Measurements from ENCODE around the gene TACO1. TPM values are rescaled to one million over a fixed set of nuclear protein-coding genes. Genes with fewer than 3 reads are reported as not detected.

Gene TACO1
- total and polyA plus RNA-seq, 5 experiments from 2014 or later = 11.3 to 18.3 (median 16.6) TPM

DNA sequence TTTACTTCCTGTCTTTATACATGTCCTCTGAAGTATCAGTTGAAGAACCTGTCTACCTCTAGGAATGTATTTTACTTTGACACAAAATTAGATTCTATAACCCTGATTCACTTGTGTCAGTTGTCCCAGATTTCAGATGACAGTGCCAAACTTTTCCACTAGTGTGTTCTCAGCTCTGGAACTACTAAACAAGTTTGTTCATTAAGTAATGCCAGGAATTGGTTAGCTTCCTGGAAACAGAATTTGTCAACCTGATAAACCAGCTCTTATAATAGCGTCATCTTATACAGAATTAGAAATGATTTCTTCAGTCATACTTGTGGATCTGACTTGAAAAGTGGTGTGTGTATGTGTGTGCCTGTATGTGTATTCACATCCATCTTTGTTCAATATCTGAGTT lies 28.9 kb downstream of the TACO1 start:
- POLR2A ChIA-PET = no interaction called here
- H3K27ac Mint-ChIP-seq = no peak overlapping the region
- H3K27me3 Mint-ChIP-seq = no peaks in the 10 kb centered on the region
- no peak for DNase-seq
- no peak overlapping the region for H3K4me3 Mint-ChIP-seq
- H3K4me1 Mint-ChIP-seq = peaks cover 33 to 76% (median 65%) of the 10 kb centered on the region in 4 donors
- H3K36me3 Mint-ChIP-seq = peaks cover 3 to 45% (median 3%) of the 10 kb centered on the region in 3 donors
- H3K9me3 Mint-ChIP-seq = no peaks in the 10 kb centered on the region
- ATAC-seq = no peak

DNA sequence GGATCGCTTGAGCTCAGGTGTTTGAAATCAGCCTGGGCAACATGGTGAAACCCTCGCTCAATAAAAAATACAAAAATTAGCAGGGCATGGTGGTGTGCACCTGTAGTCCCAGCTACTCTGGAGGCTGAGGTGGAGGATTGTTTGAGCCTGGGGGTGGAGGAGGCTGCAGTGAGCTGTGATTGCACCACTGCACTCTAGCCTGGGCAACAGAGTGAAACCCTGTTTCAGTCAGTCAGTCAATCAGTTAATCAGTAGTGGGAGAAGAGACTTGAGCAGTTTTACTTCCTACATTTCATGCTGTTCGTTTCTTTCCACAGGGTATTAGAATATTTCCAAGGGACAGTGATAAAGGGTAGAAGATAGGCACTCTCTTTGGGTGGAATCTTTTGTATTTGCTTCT lies 30.4 kb downstream of the TACO1 start:
- peaks cover 31 to 63% (median 51%) of the 10 kb centered on the region in 4 donors for H3K4me1 Mint-ChIP-seq
- H3K36me3 Mint-ChIP-seq = peaks cover 3 to 59% (median 3%) of the 10 kb centered on the region in 3 donors
- no peak overlapping the region for H3K4me3 Mint-ChIP-seq
- peak overlapping the region in 4 of 10 donors; percentile 3 to 47 (median 20) for H3K27ac Mint-ChIP-seq
- no peaks in the 10 kb centered on the region for H3K27me3 Mint-ChIP-seq
- POLR2A ChIA-PET = interaction anchor here (0.8 kb wide), 1 partner anchor 9 kb away, joined by 3 read pairs; the partner anchor contains the start of gene MAP3K3
- no peak for ATAC-seq
- DNase-seq = no peak
- no peaks in the 10 kb centered on the region for H3K9me3 Mint-ChIP-seq

DNA sequence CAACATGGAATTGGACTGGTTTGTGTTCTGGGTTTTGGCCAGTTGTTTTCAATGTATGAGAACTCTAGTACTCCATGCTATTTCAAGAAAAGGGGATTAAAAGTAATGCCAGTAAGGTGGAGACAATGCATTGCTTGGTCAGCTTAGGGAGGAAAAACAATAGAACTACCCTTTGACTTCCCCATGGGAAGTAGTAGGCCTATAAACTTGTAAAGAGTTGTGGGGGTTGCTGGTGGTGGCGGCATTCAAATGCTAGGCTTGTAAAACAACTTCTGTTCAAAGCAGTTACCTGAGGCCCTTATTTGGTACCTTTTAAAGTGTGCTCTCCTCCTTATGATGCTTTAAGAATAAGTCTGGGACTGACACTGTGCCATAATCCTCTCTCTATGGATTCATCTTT lies 30.9 kb downstream of the TACO1 start:
- Mint-ChIP-seq H3K27me3 (no peaks in the 10 kb centered on the region), H3K36me3 (peaks cover 3 to 65% (median 7%) of the 10 kb centered on the region in 3 donors), H3K9me3 (no peaks in the 10 kb centered on the region), H3K27ac (peak overlapping the region in 1 of 10 donors; percentile 3), H3K4me1 (peaks cover 32 to 58% (median 49%) of the 10 kb centered on the region in 4 donors), H3K4me3 (no peak overlapping the region)
- DNase-seq = no peak
- POLR2A ChIA-PET = interaction anchor here (0.8 kb wide), 1 partner anchor 10 kb away, joined by 3 read pairs; the partner anchor contains the start of gene MAP3K3
- no peak for ATAC-seq

DNA sequence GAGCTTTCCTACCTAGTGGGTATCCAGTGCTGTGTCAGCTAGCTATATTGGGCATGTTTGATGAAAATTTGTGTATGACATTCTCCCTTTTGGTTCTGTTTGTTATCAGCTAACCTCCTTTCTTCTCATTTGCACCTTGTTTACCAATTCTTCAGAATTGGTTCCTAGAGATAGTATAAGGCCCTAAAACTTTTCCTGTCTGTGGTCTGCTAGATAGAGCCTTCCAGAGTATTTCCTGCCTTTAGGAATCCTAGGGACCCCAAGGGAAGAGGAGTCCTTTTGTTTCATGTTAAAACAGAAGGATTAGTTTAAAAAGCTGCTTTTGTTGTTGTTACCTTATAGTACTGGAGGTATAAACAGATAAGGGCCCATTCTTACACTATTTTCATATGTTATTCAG lies 33.0 kb downstream of the TACO1 start:
- Mint-ChIP-seq H3K27me3 (no peaks in the 10 kb centered on the region), H3K4me1 (peaks cover 30 to 56% (median 46%) of the 10 kb centered on the region in 4 donors), H3K4me3 (no peak overlapping the region), H3K9me3 (no peaks in the 10 kb centered on the region), H3K27ac (peak overlapping the region in 3 of 10 donors; percentile 13 to 36 (median 34)), H3K36me3 (peaks cover 8 to 76% (median 9%) of the 10 kb centered on the region in 3 donors)
- no peak for ATAC-seq
- DNase-seq = no peak
- POLR2A ChIA-PET = interaction anchor here (1.0 to 1.3 kb wide), 3 partner anchors 61 to 186 kb away, joined by 3 read pairs; no protein-coding TSS in a partner anchor

DNA sequence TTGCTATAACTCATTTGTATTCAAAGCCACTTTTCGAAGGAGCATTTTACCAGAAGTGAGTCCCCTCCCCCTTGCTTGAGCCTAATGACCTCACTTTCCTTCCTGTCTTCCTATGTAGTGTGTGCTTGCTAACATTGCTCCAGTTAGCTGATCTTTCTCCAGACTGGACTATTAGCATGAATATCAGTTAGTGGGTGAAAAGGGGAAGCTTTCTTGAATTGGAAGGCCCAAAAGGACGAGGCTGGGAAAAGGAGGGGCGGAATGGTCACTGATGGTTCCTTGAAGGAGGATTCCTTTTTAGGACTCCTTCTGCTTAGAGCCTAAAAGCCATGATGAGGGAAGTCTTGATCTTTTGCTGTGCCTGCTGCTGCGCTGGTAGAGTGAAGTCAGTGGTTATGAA lies 33.5 kb downstream of the TACO1 start:
- Mint-ChIP-seq H3K4me1 (peaks cover 34 to 59% (median 48%) of the 10 kb centered on the region in 4 donors), H3K9me3 (no peaks in the 10 kb centered on the region), H3K27me3 (no peaks in the 10 kb centered on the region), H3K36me3 (peaks cover 8 to 73% (median 9%) of the 10 kb centered on the region in 3 donors), H3K27ac (peak overlapping the region in 4 of 10 donors; percentile 13 to 61 (median 47)), H3K4me3 (no peak overlapping the region)
- ATAC-seq (no peak), DNase-seq (no peak)
- POLR2A ChIA-PET = interaction anchor here (0.5 to 3.5 kb wide), 4 partner anchors 13 to 360 kb away, joined by 3 to 14 read pairs (median 4); partner anchors contain the start of gene MAP3K3

DNA sequence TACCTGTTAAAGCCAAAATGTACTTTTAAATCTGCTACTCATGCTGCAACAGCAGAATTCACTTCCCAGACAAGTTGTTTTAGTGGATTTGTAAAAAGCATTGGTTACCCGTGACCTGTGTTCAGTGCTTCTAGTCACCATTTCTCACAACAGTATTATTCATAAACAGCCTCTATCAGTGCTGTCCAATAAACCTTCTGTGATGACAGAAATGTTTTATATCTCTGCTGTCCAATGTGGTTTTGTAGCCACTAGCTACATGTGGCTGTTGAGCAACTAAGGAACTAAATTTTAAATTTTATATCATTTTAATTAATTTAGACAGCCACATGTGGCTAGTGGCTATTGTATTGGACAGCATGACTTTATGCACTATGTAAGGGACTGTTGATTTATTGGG lies 34.1 kb downstream of the TACO1 start:
- peaks cover 37 to 57% (median 51%) of the 10 kb centered on the region in 4 donors for H3K4me1 Mint-ChIP-seq
- peaks cover 8 to 67% (median 9%) of the 10 kb centered on the region in 3 donors for H3K36me3 Mint-ChIP-seq
- no peaks in the 10 kb centered on the region for H3K27me3 Mint-ChIP-seq
- DNase-seq = no peak
- POLR2A ChIA-PET = interaction anchor here (3.5 kb wide), 1 partner anchor 13 kb away, joined by 14 read pairs; the partner anchor contains the start of gene MAP3K3
- peak overlapping the region in 1 of 10 donors; percentile 17 for H3K27ac Mint-ChIP-seq
- H3K4me3 Mint-ChIP-seq = no peak overlapping the region
- ATAC-seq = no peak
- H3K9me3 Mint-ChIP-seq = no peaks in the 10 kb centered on the region

DNA sequence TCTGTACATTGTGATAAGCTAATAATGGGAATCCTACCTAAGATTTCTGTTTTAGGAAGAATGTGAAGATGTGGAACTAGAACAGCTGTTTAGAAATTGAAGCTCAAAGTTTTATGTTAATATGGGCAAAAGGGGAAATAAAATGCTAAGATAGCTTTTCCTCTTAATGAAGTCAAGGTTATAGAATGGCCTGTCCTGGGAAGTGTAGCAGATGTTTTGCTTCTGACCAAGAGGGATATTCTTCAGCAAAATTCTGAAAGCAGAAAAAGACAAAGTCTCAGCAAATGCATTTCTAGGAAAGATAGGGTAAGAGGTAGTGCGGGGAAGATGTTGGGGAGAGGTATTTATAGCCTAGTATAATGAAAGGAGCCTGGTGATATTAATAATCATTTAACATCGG lies 34.6 kb downstream of the TACO1 start:
- POLR2A ChIA-PET = interaction anchor here (3.5 kb wide), 1 partner anchor 14 kb away, joined by 14 read pairs; the partner anchor contains the start of gene MAP3K3
- Mint-ChIP-seq H3K27me3 (no peaks in the 10 kb centered on the region), H3K4me3 (no peak overlapping the region), H3K27ac (peak overlapping the region in 2 of 10 donors; percentile 17 to 55), H3K4me1 (peaks cover 37 to 59% (median 53%) of the 10 kb centered on the region in 4 donors), H3K36me3 (peaks cover 8 to 66% (median 9%) of the 10 kb centered on the region in 3 donors), H3K9me3 (no peaks in the 10 kb centered on the region)
- ATAC-seq (no peak), DNase-seq (no peak)

DNA sequence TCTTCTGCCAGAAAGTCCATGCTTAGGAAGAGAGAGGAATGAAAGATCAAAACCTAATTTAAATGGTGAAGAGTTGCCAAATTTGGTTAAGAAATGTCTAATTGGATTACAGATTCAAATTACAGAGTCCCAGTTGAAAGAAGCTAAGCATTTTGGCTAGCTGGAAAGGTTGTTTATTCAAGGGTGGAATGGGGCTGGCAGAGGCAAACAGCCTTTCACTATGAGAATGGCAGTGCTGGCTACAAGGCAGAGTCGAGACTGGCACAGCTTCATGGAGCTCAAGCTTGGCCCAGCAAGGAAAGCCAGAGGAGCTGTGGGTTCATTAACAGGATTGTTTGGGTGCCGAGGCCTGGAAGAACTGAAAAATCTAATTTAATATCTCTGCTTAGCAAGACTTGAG lies 35.1 kb downstream of the TACO1 start:
- H3K4me3 Mint-ChIP-seq = no peak overlapping the region
- H3K4me1 Mint-ChIP-seq = peaks cover 35 to 56% (median 52%) of the 10 kb centered on the region in 4 donors
- ATAC-seq (no peak), DNase-seq (no peak)
- H3K27ac Mint-ChIP-seq = peak overlapping the region in 4 of 10 donors; percentile 17 to 55 (median 43)
- H3K27me3 Mint-ChIP-seq = no peaks in the 10 kb centered on the region
- peaks cover 8 to 63% (median 9%) of the 10 kb centered on the region in 3 donors for H3K36me3 Mint-ChIP-seq
- H3K9me3 Mint-ChIP-seq = no peaks in the 10 kb centered on the region
- POLR2A ChIA-PET = interaction anchor here (0.5 to 3.5 kb wide), 4 partner anchors 14 to 148 kb away, joined by 3 to 14 read pairs (median 3); partner anchors contain the start of gene MAP3K3

DNA sequence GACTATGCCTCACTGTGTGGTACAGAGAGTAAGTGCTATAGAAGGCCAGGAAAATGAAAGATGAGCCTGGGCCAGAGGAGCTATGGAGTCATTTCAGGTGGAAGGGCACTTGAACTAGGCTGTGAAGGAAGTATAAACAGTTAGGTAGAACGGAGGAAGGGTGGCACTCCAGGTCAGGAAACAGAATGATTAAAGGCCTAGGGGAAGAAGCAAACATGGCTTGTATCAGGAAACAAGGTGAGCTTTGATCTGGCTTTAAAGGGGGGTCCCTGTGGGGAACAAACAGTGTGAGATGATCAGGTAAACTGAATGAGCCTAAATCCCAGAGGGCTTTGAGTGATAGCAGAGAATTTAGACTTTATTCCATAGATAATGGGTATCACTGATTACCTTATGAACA lies 38.4 kb downstream of the TACO1 start:
- POLR2A ChIA-PET = interaction anchor here (0.6 to 2.0 kb wide), 7 partner anchors 16 to 71 kb away, joined by 3 to 9 read pairs (median 4); partner anchors contain the start of gene MAP3K3
- Mint-ChIP-seq H3K4me3 (peak overlapping the region in 8 of 10 donors; percentile 1 to 62 (median 24)), H3K27me3 (no peaks in the 10 kb centered on the region), H3K4me1 (peaks cover 20 to 45% (median 32%) of the 10 kb centered on the region in 4 donors), H3K9me3 (no peaks in the 10 kb centered on the region), H3K27ac (peak overlapping the region in 9 of 10 donors; percentile 23 to 90 (median 81)), H3K36me3 (peaks cover 4 to 50% (median 6%) of the 10 kb centered on the region in 3 donors)
- DNase-seq = peak in 3 of 10 donors; percentile 7 to 24 (median 11)
- ATAC-seq = peak; percentile 36 to 47

DNA sequence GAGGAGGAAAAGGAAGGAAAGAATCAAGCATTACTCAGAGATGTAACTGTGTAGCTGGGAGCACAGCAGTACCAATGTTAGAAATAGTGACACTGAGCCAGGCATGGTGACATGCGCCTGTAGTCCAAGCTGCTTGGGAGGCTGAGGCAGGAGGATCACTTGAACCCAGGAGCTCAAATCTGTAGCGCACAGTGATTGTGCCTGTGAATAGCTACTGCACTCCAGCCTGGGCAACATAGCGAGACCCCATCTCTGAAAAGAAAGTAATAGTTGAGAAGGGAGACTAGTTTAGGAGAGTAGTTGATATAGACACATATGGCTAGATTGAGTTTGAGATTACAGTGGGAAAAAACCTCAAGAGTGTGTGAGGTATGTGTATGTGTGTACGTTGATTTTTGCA lies 39.3 kb downstream of the TACO1 start:
- no peaks in the 10 kb centered on the region for H3K9me3 Mint-ChIP-seq
- DNase-seq = no peak
- no peak overlapping the region for H3K4me3 Mint-ChIP-seq
- H3K4me1 Mint-ChIP-seq = peaks cover 20 to 47% (median 29%) of the 10 kb centered on the region in 4 donors
- no peak for ATAC-seq
- H3K27ac Mint-ChIP-seq = peak overlapping the region in 2 of 10 donors; percentile 19 to 75
- POLR2A ChIA-PET = interaction anchor here (0.6 kb wide), 1 partner anchor 18 kb away, joined by 3 read pairs; no protein-coding TSS in a partner anchor
- no peaks in the 10 kb centered on the region for H3K27me3 Mint-ChIP-seq
- peaks cover 4 to 49% (median 6%) of the 10 kb centered on the region in 3 donors for H3K36me3 Mint-ChIP-seq

DNA sequence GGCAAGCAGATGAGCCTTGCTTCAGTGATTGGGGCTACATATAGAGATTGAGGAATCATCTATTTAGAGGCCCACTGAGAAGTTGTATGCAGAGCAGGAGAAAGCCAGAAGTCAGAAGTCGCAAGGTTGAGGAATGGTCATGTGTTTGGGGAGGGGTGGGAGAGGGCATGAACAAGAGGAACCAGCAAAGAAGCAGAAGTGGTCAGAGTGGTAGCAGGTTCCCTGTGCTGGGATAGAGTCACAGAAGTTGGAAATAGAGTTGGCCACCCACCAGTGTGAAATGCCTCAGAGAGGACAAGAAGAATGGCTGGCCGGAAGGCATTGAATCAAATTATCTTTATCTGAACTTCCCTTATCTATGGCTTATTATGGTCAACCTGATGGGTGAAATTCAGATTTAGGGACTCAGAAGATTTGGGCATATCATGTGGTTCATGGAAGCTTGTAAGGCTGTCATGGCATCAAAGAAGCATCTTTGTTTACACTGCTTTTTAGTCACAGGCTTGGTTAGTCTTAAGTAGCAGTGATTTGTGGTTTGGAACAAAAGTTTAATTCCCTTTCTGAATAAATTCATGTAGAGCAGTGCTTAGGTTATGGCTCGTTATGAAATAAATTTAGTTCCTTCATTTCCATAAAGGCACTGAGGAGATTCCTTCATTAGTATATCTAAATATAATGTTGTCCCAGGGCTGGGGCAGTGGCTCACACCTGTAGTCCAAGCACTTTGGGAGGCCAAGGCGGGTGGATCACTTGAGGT lies 41.2 kb downstream of the TACO1 start:
- POLR2A ChIA-PET = interaction anchor here (0.7 kb wide), 1 partner anchor 9 kb away, joined by 8 read pairs; no protein-coding TSS in a partner anchor
- Mint-ChIP-seq H3K36me3 (peaks cover 0 to 49% (median 12%) of the 10 kb centered on the region in 3 donors), H3K27me3 (no peaks in the 10 kb centered on the region), H3K9me3 (no peaks in the 10 kb centered on the region), H3K4me1 (peaks cover 17 to 60% (median 31%) of the 10 kb centered on the region in 4 donors), H3K27ac (peak overlapping the region in 2 of 10 donors; percentile 53 to 71), H3K4me3 (no peak overlapping the region)
- no peak for DNase-seq
- no peak for ATAC-seq

DNA sequence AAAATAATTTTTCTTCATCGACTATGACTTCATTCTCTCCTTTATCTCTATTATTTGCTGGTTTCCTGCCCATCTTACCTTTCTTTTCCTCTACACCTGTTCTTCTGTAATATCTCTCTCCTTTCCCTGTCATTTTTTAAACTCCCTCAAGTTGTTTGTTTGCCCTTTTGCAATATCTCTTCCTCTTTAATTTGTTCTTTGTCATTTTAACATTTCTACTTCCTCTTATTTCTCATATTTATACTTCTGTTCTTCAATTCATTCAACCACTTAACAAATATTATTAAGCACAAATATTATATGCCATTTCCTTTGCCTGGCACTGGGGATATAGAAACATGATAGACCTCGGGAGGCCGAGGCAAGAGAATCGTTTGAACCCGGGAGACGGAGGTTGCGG lies 44.2 kb downstream of the TACO1 start:
- no peak overlapping the region for H3K4me3 Mint-ChIP-seq
- no peak for DNase-seq
- ATAC-seq = no peak
- H3K36me3 Mint-ChIP-seq = peaks cover 0 to 59% (median 19%) of the 10 kb centered on the region in 3 donors
- no peaks in the 10 kb centered on the region for H3K27me3 Mint-ChIP-seq
- H3K9me3 Mint-ChIP-seq = no peaks in the 10 kb centered on the region
- H3K4me1 Mint-ChIP-seq = peaks cover 6 to 60% (median 22%) of the 10 kb centered on the region in 4 donors
- POLR2A ChIA-PET = no interaction called here
- H3K27ac Mint-ChIP-seq = peak overlapping the region in 3 of 10 donors; percentile 1 to 80 (median 15)
